GM18520 (cell line): ENCODE data around the gene RFXANK.

ENCODE experiments used
- ATAC-seq: cut with Tn5 transposase; IDR thresholded peaks from one replicate; pipeline ENCODE4 v1.9.1; 2021; ENCODE audit not compliant: unreplicated experiment

Gene RFXANK

DNA sequence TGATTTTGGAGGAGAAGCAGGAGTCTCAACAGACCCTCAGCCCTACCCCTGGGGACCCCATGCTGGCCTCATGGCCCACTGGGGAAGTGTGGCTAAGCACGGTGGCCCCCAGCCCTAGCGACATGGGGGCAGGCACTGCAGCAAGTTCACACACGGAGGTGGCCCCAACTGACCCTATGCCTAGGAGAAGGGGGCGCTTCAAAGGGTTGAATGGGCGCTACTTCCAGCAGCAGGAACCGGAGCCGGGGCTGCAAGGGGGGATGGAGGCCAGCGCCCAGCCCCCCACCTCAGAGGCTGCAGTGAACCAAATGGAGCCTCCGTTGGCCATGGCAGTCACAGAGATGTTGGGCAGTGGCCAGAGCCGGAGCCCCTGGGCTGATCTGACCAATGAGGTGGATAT lies 34.6 kb downstream of the RFXANK start:
- no peak for ATAC-seq

- ATAC-seq: no peak
Observed at GRCh38 chr19:19227217-19227616, 35.2 kb downstream of the RFXANK start.

- ATAC-seq: no peak
Observed at GRCh38 chr19:19229701-19230100, 37.6 kb downstream of the RFXANK start.

DNA sequence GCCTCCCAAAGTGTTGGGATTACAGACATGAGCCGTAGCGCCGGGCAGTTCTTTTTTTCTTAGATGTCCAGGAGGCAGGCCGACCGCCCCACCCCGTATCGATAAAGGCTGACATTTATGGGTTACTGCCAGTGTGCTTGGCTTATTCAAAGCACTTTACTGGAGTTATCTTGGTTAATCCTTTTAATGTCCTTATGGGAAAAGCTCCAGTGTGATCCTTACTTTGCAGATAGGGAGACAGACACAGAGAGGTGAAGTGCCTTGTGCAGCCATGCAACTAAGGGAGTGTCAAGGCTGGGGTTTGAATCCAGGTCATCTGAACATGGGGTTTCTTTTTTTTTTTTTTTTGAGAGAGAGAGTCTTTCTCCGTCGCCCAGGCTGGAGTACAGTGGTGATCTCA lies 38.9 kb downstream of the RFXANK start:
- ATAC-seq: no peak

DNA sequence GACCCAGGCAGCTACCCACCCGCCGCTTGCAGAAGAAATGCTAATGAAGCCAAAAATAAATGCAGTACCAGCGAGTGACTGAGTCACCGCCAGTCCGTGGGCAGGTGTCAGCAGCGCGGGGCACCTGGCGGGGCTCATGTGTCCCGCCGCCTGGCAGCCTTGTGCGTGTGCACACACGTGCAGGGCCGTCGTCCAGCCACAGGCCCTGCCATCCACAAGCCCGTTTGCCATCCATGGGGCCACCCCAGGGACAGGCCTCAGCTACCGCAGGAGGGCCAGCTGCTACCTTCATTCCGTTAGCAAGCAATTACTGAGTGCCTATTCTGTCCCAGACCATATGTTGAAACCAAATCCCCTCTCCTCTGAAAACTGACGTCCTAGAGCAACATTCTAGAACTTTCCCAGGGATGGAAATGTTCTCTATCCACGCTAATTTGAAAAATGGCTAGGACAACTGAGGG lies 40.2 kb downstream of the RFXANK start:
- ATAC-seq: no peak

- no peak for ATAC-seq
Observed at GRCh38 chr19:19234220-19234816, 42.3 kb downstream of the RFXANK start.

GRCh38 chr19:19236173-19236572 lies 44.1 kb downstream of the RFXANK start:
- no peak for ATAC-seq

DNA sequence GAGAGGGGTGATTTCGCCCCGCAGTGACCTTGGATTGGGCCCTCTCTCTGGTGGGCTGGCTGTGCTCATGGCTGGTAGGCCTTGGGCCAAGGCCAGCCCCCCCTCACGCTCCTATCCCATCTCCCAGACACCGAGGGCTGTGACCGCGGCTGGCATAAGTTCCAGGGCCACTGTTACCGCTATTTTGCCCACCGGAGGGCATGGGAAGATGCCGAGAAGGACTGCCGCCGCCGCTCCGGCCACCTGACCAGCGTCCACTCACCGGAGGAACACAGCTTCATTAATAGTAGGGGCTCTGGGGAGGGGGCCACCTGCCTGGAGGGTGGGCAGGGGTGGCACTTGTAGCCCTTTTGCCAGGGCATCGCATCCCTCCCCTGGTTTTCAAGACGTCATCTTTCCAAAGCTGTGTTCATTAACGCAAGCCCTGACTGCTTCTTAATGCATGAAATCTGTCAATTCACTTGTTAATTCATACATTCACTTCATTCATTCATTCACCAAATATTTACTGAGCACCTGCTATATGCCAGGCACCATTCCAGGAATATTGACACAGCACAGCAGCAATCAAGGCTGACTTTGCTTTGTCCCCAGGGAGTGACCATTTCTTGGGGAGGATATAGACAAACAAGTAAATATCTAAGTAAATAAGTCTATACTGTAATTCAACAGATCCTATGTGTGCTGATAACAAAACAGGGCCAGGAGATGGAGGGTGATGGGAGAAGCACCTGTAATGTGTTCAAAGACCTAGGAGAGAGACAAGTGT lies 46.3 kb downstream of the RFXANK start:
- ATAC-seq: no peak

- no peak for ATAC-seq
Observed at GRCh38 chr19:19239675-19240074, 47.6 kb downstream of the RFXANK start.

DNA sequence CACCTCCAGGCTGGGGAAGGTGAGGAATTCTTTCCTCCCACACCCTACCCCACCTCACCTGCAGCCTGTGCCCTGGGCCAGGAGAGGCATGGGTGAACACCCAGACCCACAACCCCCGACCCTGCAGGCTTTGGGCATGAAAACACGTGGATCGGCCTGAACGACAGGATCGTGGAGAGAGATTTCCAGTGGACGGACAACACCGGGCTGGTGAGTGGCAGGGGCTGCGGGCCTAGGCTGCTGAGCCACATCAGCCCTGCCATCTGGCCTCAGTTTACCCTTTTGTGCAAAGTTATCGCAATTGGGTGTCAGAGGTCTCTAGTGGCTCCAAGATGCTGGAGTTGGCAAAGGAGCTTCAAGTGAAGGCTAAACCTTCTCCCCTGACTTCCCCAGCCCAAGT lies 48.4 kb downstream of the RFXANK start:
- ATAC-seq: no peak

DNA sequence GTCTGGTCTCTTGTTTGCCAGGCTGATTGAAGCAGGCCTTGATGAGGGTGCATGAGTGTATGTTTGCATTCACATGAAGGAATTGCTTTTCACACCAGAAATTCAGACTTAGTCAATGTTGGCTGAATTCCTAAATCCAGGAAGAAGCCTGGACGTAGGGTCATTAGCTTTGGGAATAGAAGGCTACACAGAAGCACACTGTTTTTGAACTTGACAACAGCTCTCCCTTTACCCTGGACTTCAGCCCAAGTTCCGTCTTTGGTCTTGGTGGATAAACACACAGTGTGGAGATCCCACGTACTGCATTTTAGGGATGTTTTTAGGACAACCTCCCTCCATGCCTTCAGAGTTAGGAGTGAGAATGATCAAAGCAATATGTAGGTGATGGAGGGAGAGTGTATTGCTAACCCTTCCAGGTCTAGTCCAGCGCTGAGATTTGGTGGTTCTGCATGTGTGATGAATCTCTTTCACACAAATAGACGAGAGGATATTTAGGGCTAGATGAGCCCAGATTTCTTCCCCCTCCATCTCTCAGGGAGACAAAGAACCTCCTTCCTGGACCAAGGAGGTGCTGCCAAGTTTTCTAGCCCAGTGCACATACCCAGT lies 58.2 kb downstream of the RFXANK start:
- no peak for ATAC-seq
